ENCODE data around the gene INVS. TPM values are rescaled to one million over a fixed set of nuclear protein-coding genes. Genes with fewer than 3 reads are reported as not detected.

The INVS gene
- total RNA-seq, 4 donors from 2014 or later: 5.5 to 13.9 (median 6.7) TPM

GRCh38 chr9:100170556-100170955 lies 71.5 kb downstream of the INVS start:
- TF ChIP-seq POLR2A (IDR thresholded peaks at IDR 0.05) (no peak), CTCF (IDR thresholded peaks at IDR 0.05 in 4 of 5, conservative IDR thresholded peaks at IDR 0.05 in 1 of 5) (no peak)
- DNase-seq: no peak
- in situ Hi-C loops (cut with MboI; ENCODE audit: low sequenced_read_pairs in 4 of 4): no loop called here

GRCh38 chr9:100186356-100186755 lies 87.3 kb downstream of the INVS start:
- Histone ChIP-seq H3K27ac (no peak overlapping the region), H3K4me3 (no peak overlapping the region), H3K4me1 (no peaks in the 10 kb centered on the region), H3K36me3 (no peaks in the 10 kb centered on the region), H3K27me3 (no peaks in the 10 kb centered on the region), H3K9me3 (peaks cover 0 to 15% (median 0%) of the 10 kb centered on the region in 3 donors)
- no peak for TF ChIP-seq CTCF (IDR thresholded peaks at IDR 0.05 in 4 of 5, conservative IDR thresholded peaks at IDR 0.05 in 1 of 5)
- TF ChIP-seq POLR2A (IDR thresholded peaks at IDR 0.05): no peak
- no peak for DNase-seq
- no peak for ATAC-seq
- intact Hi-C loops (cut with DNase I; ENCODE audit: low total_unique reads) (no loop called here), in situ Hi-C loops (cut with MboI; ENCODE audit: low sequenced_read_pairs in 4 of 4) (no loop called here)

More at GRCh38 chr9:100170556-100170955, 71.5 kb downstream of the INVS start:
- peaks cover 0 to 10% of the 10 kb centered on the region in 2 donors for H3K36me3 ChIP-seq
- H3K9me3 ChIP-seq: no peaks in the 10 kb centered on the region
- no peak overlapping the region for H3K27ac ChIP-seq
- intact Hi-C loops (cut with DNase I; ENCODE audit: low total_unique reads): no loop called here
- H3K4me3 ChIP-seq: no peak overlapping the region
- no peaks in the 10 kb centered on the region for H3K27me3 ChIP-seq
- ATAC-seq: no peak
- H3K4me1 ChIP-seq: no peaks in the 10 kb centered on the region

GRCh38 chr9:100190339-100190738 lies 91.3 kb downstream of the INVS start:
- no peaks in the 10 kb centered on the region for H3K4me1 ChIP-seq
- peaks cover 0 to 15% (median 5%) of the 10 kb centered on the region in 3 donors for H3K9me3 ChIP-seq
- no peak overlapping the region for H3K27ac ChIP-seq
- H3K4me3 ChIP-seq: no peak overlapping the region
- ATAC-seq (no peak), DNase-seq (no peak)
- no peaks in the 10 kb centered on the region for H3K27me3 ChIP-seq
- intact Hi-C loops (cut with DNase I; ENCODE audit: low total_unique reads) (no loop called here), in situ Hi-C loops (cut with MboI; ENCODE audit: low sequenced_read_pairs in 4 of 4) (no loop called here)
- no peaks in the 10 kb centered on the region for H3K36me3 ChIP-seq
- TF ChIP-seq POLR2A (IDR thresholded peaks at IDR 0.05) (no peak), CTCF (IDR thresholded peaks at IDR 0.05 in 4 of 5, conservative IDR thresholded peaks at IDR 0.05 in 1 of 5) (no peak)

- H3K27ac ChIP-seq: no peak overlapping the region
- DNase-seq (no peak), ATAC-seq (no peak)
- H3K4me3 ChIP-seq: no peak overlapping the region
- H3K4me1 ChIP-seq: no peaks in the 10 kb centered on the region
- H3K27me3 ChIP-seq: no peaks in the 10 kb centered on the region
- H3K9me3 ChIP-seq: peaks cover 0 to 15% (median 5%) of the 10 kb centered on the region in 3 donors
- in situ Hi-C loops (cut with MboI; ENCODE audit: low sequenced_read_pairs in 4 of 4) (no loop called here), intact Hi-C loops (cut with DNase I; ENCODE audit: low total_unique reads) (no loop called here)
- H3K36me3 ChIP-seq: no peaks in the 10 kb centered on the region
- no peak for TF ChIP-seq CTCF (IDR thresholded peaks at IDR 0.05 in 4 of 5, conservative IDR thresholded peaks at IDR 0.05 in 1 of 5)
- TF ChIP-seq POLR2A (IDR thresholded peaks at IDR 0.05): no peak
These were observed 92.2 kb downstream of the INVS start for GRCh38 chr9:100191264-100191663.

- Histone ChIP-seq H3K27ac (no peak overlapping the region), H3K9me3 (peaks cover 0 to 15% (median 5%) of the 10 kb centered on the region in 3 donors), H3K36me3 (no peaks in the 10 kb centered on the region), H3K27me3 (no peaks in the 10 kb centered on the region), H3K4me1 (no peaks in the 10 kb centered on the region), H3K4me3 (no peak overlapping the region)
- intact Hi-C loops (cut with DNase I; ENCODE audit: low total_unique reads): no loop called here
- in situ Hi-C loops (cut with MboI; ENCODE audit: low sequenced_read_pairs in 4 of 4): no loop called here
- ATAC-seq: no peak
- DNase-seq: no peak
- TF ChIP-seq CTCF (IDR thresholded peaks at IDR 0.05 in 4 of 5, conservative IDR thresholded peaks at IDR 0.05 in 1 of 5): no peak
- no peak for TF ChIP-seq POLR2A (IDR thresholded peaks at IDR 0.05)
These were observed 94.0 kb downstream of the INVS start for GRCh38 chr9:100193078-100193477.
